Uterus (tissue), 2 donors: ENCODE results near the gene ANO6.

Experiments
- CTCF ChIP-seq, 4 experiments: fragments of 200-600 bp in 2 of 4; fragments of 450-650 bp in 2 of 4; sonication (generic) in 2 of 4; IDR thresholded peaks; one replicate each; pipeline ENCODE4 v1.5.1; 2016 to 2019; ENCODE audit warnings: antibody characterized with exemption in 4 of 4, mild to moderate bottlenecking in 2 of 4, moderate library complexity in 1 of 4
- POLR2A ChIP-seq, 2 donors: fragments of 450-650 bp; IDR thresholded peaks; one replicate each; pipeline ENCODE4 v1.6.1; 2016; ENCODE audit warnings: antibody characterized with exemption in 2 of 2, mild to moderate bottlenecking in 1 of 2, moderate library complexity in 1 of 2

- TF ChIP-seq POLR2A (IDR thresholded peaks at IDR 0.05) (no peak), CTCF (IDR thresholded peaks at IDR 0.05) (no peak)
Measured at GRCh38 chr12:45269412-45269751, 53.5 kb downstream of the ANO6 start.
